ENCODE data around the gene ZAR1. TPM values are rescaled to one million over a fixed set of nuclear protein-coding genes. Genes with fewer than 3 reads are reported as not detected.

ZAR1 gene
- polyA plus RNA-seq, 1 donor (not counting 4 experiments of a cell fraction or from before 2014, with no cell fraction given): not detected

DNA sequence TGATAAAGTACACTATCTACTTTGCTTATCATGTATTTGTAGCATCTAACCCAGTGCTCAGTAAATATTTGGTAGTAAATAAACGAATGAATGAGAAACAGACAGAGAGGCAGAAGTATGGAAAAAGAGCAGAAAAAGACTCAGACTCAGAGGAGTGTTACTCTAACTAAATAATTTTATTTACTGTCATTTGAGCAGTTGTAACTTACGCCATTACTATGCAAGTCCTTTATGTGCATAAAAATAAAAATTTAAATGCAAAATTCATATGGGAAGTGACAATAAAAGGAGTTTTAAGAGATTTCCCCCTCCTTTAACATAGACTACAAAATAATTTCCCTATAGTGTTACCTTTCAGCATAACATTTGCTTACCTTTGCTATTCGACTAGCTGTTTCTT is 49.5 kb downstream of the ZAR1 start:
- no peak for TF ChIP-seq EZH2 (IDR thresholded peaks at IDR 0.05; ENCODE audit: low read length)
- TF ChIP-seq, protein P1, sequence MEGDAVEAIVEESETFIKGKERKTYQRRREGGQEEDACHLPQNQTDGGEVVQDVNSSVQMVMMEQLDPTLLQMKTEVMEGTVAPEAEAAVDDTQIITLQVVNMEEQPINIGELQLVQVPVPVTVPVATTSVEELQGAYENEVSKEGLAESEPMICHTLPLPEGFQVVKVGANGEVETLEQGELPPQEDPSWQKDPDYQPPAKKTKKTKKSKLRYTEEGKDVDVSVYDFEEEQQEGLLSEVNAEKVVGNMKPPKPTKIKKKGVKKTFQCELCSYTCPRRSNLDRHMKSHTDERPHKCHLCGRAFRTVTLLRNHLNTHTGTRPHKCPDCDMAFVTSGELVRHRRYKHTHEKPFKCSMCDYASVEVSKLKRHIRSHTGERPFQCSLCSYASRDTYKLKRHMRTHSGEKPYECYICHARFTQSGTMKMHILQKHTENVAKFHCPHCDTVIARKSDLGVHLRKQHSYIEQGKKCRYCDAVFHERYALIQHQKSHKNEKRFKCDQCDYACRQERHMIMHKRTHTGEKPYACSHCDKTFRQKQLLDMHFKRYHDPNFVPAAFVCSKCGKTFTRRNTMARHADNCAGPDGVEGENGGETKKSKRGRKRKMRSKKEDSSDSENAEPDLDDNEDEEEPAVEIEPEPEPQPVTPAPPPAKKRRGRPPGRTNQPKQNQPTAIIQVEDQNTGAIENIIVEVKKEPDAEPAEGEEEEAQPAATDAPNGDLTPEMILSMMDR (optimal IDR thresholded peaks at IDR 0.05 in 1 of 3, IDR thresholded peaks at IDR 0.05 in 1 of 3, conservative IDR thresholded peaks at IDR 0.05 in 1 of 3; ENCODE audit: extremely low read depth in 1 of 3, insufficient read depth in 2 of 3, low read length in 3 of 3): no peak

DNA sequence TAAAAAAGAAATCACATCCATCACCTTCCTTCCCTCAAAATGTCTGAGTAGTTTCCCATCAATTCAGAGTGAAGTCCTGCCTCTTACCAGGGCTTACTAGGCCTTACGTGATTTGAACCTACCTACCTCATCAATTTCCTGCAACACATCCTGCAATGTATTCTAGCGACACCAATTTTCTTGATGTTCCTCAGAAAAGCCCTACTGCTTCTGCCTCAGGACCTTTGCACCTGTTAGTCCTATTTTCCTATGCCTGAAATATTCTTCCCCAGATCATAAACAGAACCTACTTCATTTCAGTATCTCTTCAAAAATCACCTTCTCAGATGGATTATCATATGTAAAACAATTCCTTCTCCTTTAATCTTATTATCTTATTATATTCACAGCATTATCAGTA is 52.8 kb downstream of the ZAR1 start:
- peaks cover 23 to 25% of the 10 kb centered on the region in 2 experiments for H3K36me3 ChIP-seq (ENCODE audit: control insufficient read depth in 2 of 2, extremely low read depth in 1 of 2, insufficient read depth in 2 of 2, low read length in 2 of 2)
- dilution Hi-C loops (cut with MboI; ENCODE audit: extremely low pct_ligation_motif_present, low sequenced_read_pairs): no loop called here
- H3K4me3 ChIP-seq (ENCODE audit: control insufficient read depth in 2 of 3, extremely low read depth in 1 of 3, insufficient read depth in 2 of 3, low read depth in 1 of 3, low read length in 3 of 3): no peak overlapping the region
- H3K9ac ChIP-seq (ENCODE audit: control insufficient read depth, extremely low read depth, insufficient read depth, low read length): no peak overlapping the region
- H3K27me3 ChIP-seq (ENCODE audit: control insufficient read depth, extremely low read depth, insufficient read depth, low read length): no peaks in the 10 kb centered on the region
- TF ChIP-seq EZH2 (IDR thresholded peaks at IDR 0.05; ENCODE audit: low read length): no peak
- TF ChIP-seq, protein P1 (optimal IDR thresholded peaks at IDR 0.05 in 1 of 3, IDR thresholded peaks at IDR 0.05 in 1 of 3, conservative IDR thresholded peaks at IDR 0.05 in 1 of 3; ENCODE audit: extremely low read depth in 1 of 3, insufficient read depth in 2 of 3, low read length in 3 of 3): no peak
- DNase-seq (ENCODE audit: low read depth, low spot score) (no peak), FAIRE-seq (no peak)
- no peaks in the 10 kb centered on the region for H3K4me1 ChIP-seq (ENCODE audit: control insufficient read depth, extremely low read depth, insufficient read depth, low read length)
- H4K20me1 ChIP-seq (ENCODE audit: control insufficient read depth, extremely low read depth, insufficient read depth, low read length): no peaks in the 10 kb centered on the region
- no peaks in the 10 kb centered on the region for H3K79me2 ChIP-seq (ENCODE audit: control insufficient read depth, insufficient read depth, low read length)
- no peak overlapping the region for H3K4me2 ChIP-seq (ENCODE audit: control insufficient read depth, extremely low read depth, insufficient read depth, low read depth, low read length)
- no peaks in the 10 kb centered on the region for H3K9me1 ChIP-seq (ENCODE audit: control insufficient read depth, extremely low read depth, insufficient read depth, low read length)
- H3K9me3 ChIP-seq (ENCODE audit: control insufficient read depth, low read depth, low read length): no peaks in the 10 kb centered on the region
- H3K27ac ChIP-seq (ENCODE audit: control insufficient read depth, insufficient read depth, low read length): no peak overlapping the region
- no peak overlapping the region for H2AFZ ChIP-seq (ENCODE audit: control insufficient read depth, low read length)

More for the DNA sequence above, 49.5 kb downstream of the ZAR1 start:
- no peaks in the 10 kb centered on the region for H4K20me1 ChIP-seq (ENCODE audit: control insufficient read depth, extremely low read depth, insufficient read depth, low read length)
- H2AFZ ChIP-seq (ENCODE audit: control insufficient read depth, low read length): no peak overlapping the region
- peaks cover 23 to 24% of the 10 kb centered on the region in 2 experiments for H3K36me3 ChIP-seq (ENCODE audit: control insufficient read depth in 2 of 2, extremely low read depth in 1 of 2, insufficient read depth in 2 of 2, low read length in 2 of 2)
- no peak overlapping the region for H3K27ac ChIP-seq (ENCODE audit: control insufficient read depth, insufficient read depth, low read length)
- dilution Hi-C loops (cut with MboI; ENCODE audit: extremely low pct_ligation_motif_present, low sequenced_read_pairs): no loop called here
- DNase-seq (ENCODE audit: low read depth, low spot score) (no peak), FAIRE-seq (no peak)
- H3K4me1 ChIP-seq (ENCODE audit: control insufficient read depth, extremely low read depth, insufficient read depth, low read length): no peaks in the 10 kb centered on the region
- H3K9me1 ChIP-seq (ENCODE audit: control insufficient read depth, extremely low read depth, insufficient read depth, low read length): no peaks in the 10 kb centered on the region
- no peak overlapping the region for H3K4me2 ChIP-seq (ENCODE audit: control insufficient read depth, extremely low read depth, insufficient read depth, low read depth, low read length)
- no peak overlapping the region for H3K9ac ChIP-seq (ENCODE audit: control insufficient read depth, extremely low read depth, insufficient read depth, low read length)
- no peaks in the 10 kb centered on the region for H3K9me3 ChIP-seq (ENCODE audit: control insufficient read depth, low read depth, low read length)
- no peak overlapping the region for H3K4me3 ChIP-seq (ENCODE audit: control insufficient read depth in 2 of 3, extremely low read depth in 1 of 3, insufficient read depth in 2 of 3, low read depth in 1 of 3, low read length in 3 of 3)
- no peaks in the 10 kb centered on the region for H3K79me2 ChIP-seq (ENCODE audit: control insufficient read depth, insufficient read depth, low read length)
- no peaks in the 10 kb centered on the region for H3K27me3 ChIP-seq (ENCODE audit: control insufficient read depth, extremely low read depth, insufficient read depth, low read length)
